HEK293 (cell line): ENCODE measurements around the gene RPUSD1.

ENCODE experiments used
- BCL11A ChIP-seq: fragments of 450-650 bp; formaldehyde crosslinking; IDR thresholded peaks from 2 replicates; pipeline ENCODE4 v1.5.1; 2016; ENCODE audit warnings: low read depth, missing biosample characterization, missing genetic modification characterization
- EGR2 ChIP-seq: fragments of 450-650 bp; formaldehyde crosslinking; IDR thresholded peaks from 2 replicates; pipeline ENCODE4 v1.5.1; 2016; ENCODE audit warnings: low read depth, missing biosample characterization, missing genetic modification characterization
- HOXA7 ChIP-seq: sonication (generic); formaldehyde crosslinking; IDR thresholded peaks from 2 replicates; pipeline ENCODE4 v1.8.1; 2022; ENCODE audit warnings: missing genetic modification reagents, borderline replicate concordance
- HOXD13 ChIP-seq: sonication (generic); formaldehyde crosslinking; IDR thresholded peaks from 2 replicates; pipeline ENCODE4 v1.8.0; 2022; ENCODE audit warnings: missing genetic modification reagents, borderline replicate concordance
- KLF1 ChIP-seq: fragments of 450-650 bp; formaldehyde crosslinking; IDR thresholded peaks from 2 replicates; pipeline ENCODE4 v1.5.1; 2016; ENCODE audit warnings: missing biosample characterization, missing genetic modification characterization
- KLF7 ChIP-seq: fragments of 450-650 bp; formaldehyde crosslinking; IDR thresholded peaks from 2 replicates; pipeline ENCODE4 v1.5.1; 2016; ENCODE audit warnings: missing biosample characterization, missing genetic modification characterization, borderline replicate concordance
- MEIS1 ChIP-seq: sonication (generic); formaldehyde crosslinking; IDR thresholded peaks from 2 replicates; pipeline ENCODE4 v1.8.1; 2022; ENCODE audit warnings: missing genetic modification reagents, mild to moderate bottlenecking, borderline replicate concordance
- MZF1 ChIP-seq: fragments of 450-650 bp; formaldehyde crosslinking; IDR thresholded peaks from 2 replicates; pipeline ENCODE4 v1.5.1; 2017; ENCODE audit warnings: missing biosample characterization, missing genetic modification characterization, borderline replicate concordance
- PRDM1 ChIP-seq: fragments of 450-650 bp; formaldehyde crosslinking; IDR thresholded peaks from 2 replicates; pipeline ENCODE4; 2016; ENCODE audit warnings: missing biosample characterization, missing genetic modification characterization
- SCRT2 ChIP-seq: fragments of 450-650 bp; formaldehyde crosslinking; IDR thresholded peaks from 2 replicates; pipeline ENCODE4 v1.5.1; 2016; ENCODE audit warnings: missing biosample characterization, missing genetic modification characterization
- YY1 ChIP-seq: fragments of 450-650 bp; formaldehyde crosslinking; IDR thresholded peaks from 2 replicates; pipeline ENCODE4 v1.5.1; 2018; ENCODE audit warnings: missing biosample characterization, missing genetic modification characterization
- YY2 ChIP-seq: fragments of 450-650 bp; formaldehyde crosslinking; IDR thresholded peaks from 2 replicates; pipeline ENCODE4 v1.5.1; 2016; ENCODE audit warnings: missing biosample characterization, missing genetic modification characterization
- ZBTB10 ChIP-seq: fragments of 450-650 bp; formaldehyde crosslinking; IDR thresholded peaks from 2 replicates; pipeline ENCODE4 v1.5.1; 2016; ENCODE audit warnings: missing biosample characterization, missing genetic modification characterization
- ZBTB21 ChIP-seq: fragments of 450-650 bp; formaldehyde crosslinking; IDR thresholded peaks from 2 replicates; pipeline ENCODE4 v1.5.1; 2017; ENCODE audit warnings: missing biosample characterization, missing genetic modification characterization
- ZNF10 ChIP-seq: fragments of 450-650 bp; formaldehyde crosslinking; IDR thresholded peaks from 2 replicates; pipeline ENCODE4 v1.5.1; 2017; ENCODE audit warnings: missing biosample characterization, missing genetic modification characterization
- ZNF184 ChIP-seq: fragments of 450-650 bp; IDR thresholded peaks from 2 replicates; pipeline ENCODE4 v1.5.1; 2018; ENCODE audit warnings: missing biosample characterization, mild to moderate bottlenecking, missing genetic modification characterization
- ZNF19 ChIP-seq: fragments of 450-650 bp; formaldehyde crosslinking; IDR thresholded peaks from 2 replicates; pipeline ENCODE4; 2016; ENCODE audit warnings: missing biosample characterization, missing genetic modification characterization, low read depth
- ZNF202 ChIP-seq: fragments of 450-650 bp; formaldehyde crosslinking; IDR thresholded peaks from 2 replicates; pipeline ENCODE4 v1.5.1; 2016; ENCODE audit warnings: missing biosample characterization, missing genetic modification characterization, borderline replicate concordance
- ZNF324 ChIP-seq: fragments of 450-650 bp; formaldehyde crosslinking; IDR thresholded peaks from 2 replicates; pipeline ENCODE4 v1.5.1; 2016; ENCODE audit warnings: missing biosample characterization, missing genetic modification characterization
- ZNF501 ChIP-seq: fragments of 450-650 bp; formaldehyde crosslinking; IDR thresholded peaks from 2 replicates; pipeline ENCODE4 v1.5.1; 2016; ENCODE audit warnings: missing biosample characterization, missing genetic modification characterization
- ZNF514 ChIP-seq: fragments of 450-650 bp; formaldehyde crosslinking; IDR thresholded peaks from 2 replicates; pipeline ENCODE4 v1.5.1; 2016; ENCODE audit warnings: missing biosample characterization, missing genetic modification characterization
- ZNF544 ChIP-seq: fragments of 450-650 bp; formaldehyde crosslinking; IDR thresholded peaks from 2 replicates; pipeline ENCODE4 v1.5.0; 2017; ENCODE audit warnings: missing biosample characterization, missing genetic modification characterization
- ZNF558 ChIP-seq: fragments of 450-650 bp; formaldehyde crosslinking; IDR thresholded peaks from 2 replicates; pipeline ENCODE4 v1.5.1; 2016; ENCODE audit warnings: missing biosample characterization, missing genetic modification characterization
- ZNF707 ChIP-seq: fragments of 450-650 bp; formaldehyde crosslinking; IDR thresholded peaks from 2 replicates; pipeline ENCODE4 v1.5.1; 2016; ENCODE audit warnings: missing biosample characterization, missing genetic modification characterization
- ZNF768 ChIP-seq: fragments of 450-650 bp; formaldehyde crosslinking; IDR thresholded peaks from 2 replicates; pipeline ENCODE4 v1.5.1; 2018; ENCODE audit warnings: missing biosample characterization, mild to moderate bottlenecking, missing genetic modification characterization
- ZNF837 ChIP-seq: fragments of 450-650 bp; formaldehyde crosslinking; IDR thresholded peaks from 2 replicates; pipeline ENCODE4 v1.5.1; 2016; ENCODE audit warnings: missing biosample characterization, missing genetic modification characterization
- ZNF843 ChIP-seq: fragments of 450-650 bp; formaldehyde crosslinking; IDR thresholded peaks from 2 replicates; pipeline ENCODE4 v1.5.1; 2016; ENCODE audit warnings: missing biosample characterization, missing genetic modification characterization
- ZSCAN23 ChIP-seq: fragments of 450-650 bp; formaldehyde crosslinking; IDR thresholded peaks from 2 replicates; pipeline ENCODE4 v1.5.1; 2016; ENCODE audit warnings: missing biosample characterization, missing genetic modification characterization
- ZSCAN30 ChIP-seq: fragments of 450-650 bp; IDR thresholded peaks from 2 replicates; pipeline ENCODE4 v1.5.1; 2018; ENCODE audit warnings: missing biosample characterization, mild to moderate bottlenecking, missing genetic modification characterization, moderate library complexity
- ZXDB ChIP-seq: fragments of 450-650 bp; formaldehyde crosslinking; IDR thresholded peaks from 2 replicates; pipeline ENCODE4 v1.5.1; 2016; ENCODE audit warnings: missing biosample characterization, missing genetic modification characterization
- TF ChIP-seq, protein P1 (sequence below): fragments of 450-650 bp; formaldehyde crosslinking; IDR thresholded peaks from 2 replicates; pipeline ENCODE4 v1.5.1; 2017; ENCODE audit warnings: missing biosample characterization, mild to moderate bottlenecking, missing genetic modification characterization, moderate library complexity
- TF ChIP-seq, protein P2 (sequence below): fragments of 450-650 bp; formaldehyde crosslinking; IDR thresholded peaks from 2 replicates; pipeline ENCODE4 v1.5.1; 2016; ENCODE audit warnings: missing biosample characterization, missing genetic modification characterization, borderline replicate concordance

The RPUSD1 gene

DNA sequence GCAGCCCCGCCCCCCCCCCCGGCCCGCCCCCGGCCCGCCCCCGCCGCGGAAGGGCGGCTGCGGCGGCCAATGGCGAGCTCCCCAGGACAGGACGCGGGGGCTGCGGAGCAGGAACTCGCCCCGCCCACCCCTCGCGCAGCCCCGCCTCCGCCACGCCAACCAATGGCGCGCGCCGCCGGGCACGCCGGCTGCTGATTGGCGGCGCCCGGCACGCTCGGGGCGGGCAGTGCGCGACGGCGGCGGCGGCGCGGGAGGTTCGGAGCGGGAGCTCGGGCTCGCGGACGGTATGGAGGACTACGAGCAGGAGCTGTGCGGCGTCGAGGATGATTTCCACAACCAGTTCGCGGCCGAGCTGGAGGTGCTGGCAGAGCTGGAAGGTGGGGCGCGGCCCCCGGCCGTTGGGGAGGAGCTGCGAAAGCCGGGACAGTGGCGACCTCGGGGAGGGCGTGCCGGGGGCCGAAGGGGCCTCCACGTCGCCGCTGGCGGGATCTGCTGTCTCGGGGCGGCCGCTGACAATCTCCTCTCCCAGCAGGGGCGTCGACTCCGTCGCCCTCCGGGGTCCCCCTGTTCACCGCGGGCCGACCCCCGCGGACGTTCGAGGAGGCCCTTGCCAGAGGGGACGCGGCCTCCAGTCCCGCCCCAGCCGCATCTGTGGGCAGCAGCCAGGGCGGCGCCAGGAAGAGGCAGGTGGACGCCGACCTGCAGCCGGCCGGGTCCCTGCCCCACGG is 382 bp upstream of the RPUSD1 start, which contains the start of gene CHTF18 (continued):
- TF ChIP-seq ZNF202 (tag by site-specific recombination) (no peak), ZSCAN23 (tag by site-specific recombination) (no peak), SCRT2 (tag by site-specific recombination) (no peak), ZBTB10 (tag by site-specific recombination) (no peak), BCL11A (no peak), ZNF558 (tag by site-specific recombination) (no peak), ZNF19 (no peak), HOXA7 (CRISPR knock-in tag) (no peak), YY1 (tag by site-specific recombination) (peak; percentile 54; the same call in 1 of the 2 replicates), ZNF501 (tag by site-specific recombination) (0 out of 2 replicates have a peak, but pooled peaks have one; percentile 46), MEIS1 (CRISPR knock-in tag) (no peak), ZNF184 (tag by site-specific recombination) (no peak), EGR2 (tag by site-specific recombination) (peak; percentile 64), KLF7 (no peak), YY2 (peak; percentile 63), HOXD13 (CRISPR knock-in tag) (no peak), ZNF707 (no peak), ZNF514 (tag by site-specific recombination) (no peak), ZNF837 (tag by site-specific recombination) (no peak), ZBTB21 (tag by site-specific recombination) (no peak), ZNF544 (tag by site-specific recombination) (no peak), ZNF10 (no peak), ZXDB (tag by site-specific recombination) (peak; percentile 87), KLF1 (tag by site-specific recombination) (peak; percentile 81), ZNF843 (tag by site-specific recombination) (peak; percentile 32; the same call in 1 of the 2 replicates), ZNF324 (0 out of 2 replicates have a peak, but pooled peaks have one; percentile 31), MZF1 (tag by site-specific recombination) (no peak), ZSCAN30 (peak; percentile 67; the same call in 1 of the 2 replicates), PRDM1 (no peak), ZNF768 (tag by site-specific recombination) (no peak; the same call in 1 of the 2 replicates)
- TF ChIP-seq, protein P1, sequence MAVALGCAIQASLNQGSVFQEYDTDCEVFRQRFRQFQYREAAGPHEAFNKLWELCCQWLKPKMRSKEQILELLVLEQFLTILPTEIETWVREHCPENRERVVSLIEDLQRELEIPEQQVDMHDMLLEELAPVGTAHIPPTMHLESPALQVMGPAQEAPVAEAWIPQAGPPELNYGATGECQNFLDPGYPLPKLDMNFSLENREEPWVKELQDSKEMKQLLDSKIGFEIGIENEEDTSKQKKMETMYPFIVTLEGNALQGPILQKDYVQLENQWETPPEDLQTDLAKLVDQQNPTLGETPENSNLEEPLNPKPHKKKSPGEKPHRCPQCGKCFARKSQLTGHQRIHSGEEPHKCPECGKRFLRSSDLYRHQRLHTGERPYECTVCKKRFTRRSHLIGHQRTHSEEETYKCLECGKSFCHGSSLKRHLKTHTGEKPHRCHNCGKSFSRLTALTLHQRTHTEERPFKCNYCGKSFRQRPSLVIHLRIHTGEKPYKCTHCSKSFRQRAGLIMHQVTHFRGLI = peak; percentile 20; the same call in 1 of the 2 replicates
- TF ChIP-seq, protein P2, sequence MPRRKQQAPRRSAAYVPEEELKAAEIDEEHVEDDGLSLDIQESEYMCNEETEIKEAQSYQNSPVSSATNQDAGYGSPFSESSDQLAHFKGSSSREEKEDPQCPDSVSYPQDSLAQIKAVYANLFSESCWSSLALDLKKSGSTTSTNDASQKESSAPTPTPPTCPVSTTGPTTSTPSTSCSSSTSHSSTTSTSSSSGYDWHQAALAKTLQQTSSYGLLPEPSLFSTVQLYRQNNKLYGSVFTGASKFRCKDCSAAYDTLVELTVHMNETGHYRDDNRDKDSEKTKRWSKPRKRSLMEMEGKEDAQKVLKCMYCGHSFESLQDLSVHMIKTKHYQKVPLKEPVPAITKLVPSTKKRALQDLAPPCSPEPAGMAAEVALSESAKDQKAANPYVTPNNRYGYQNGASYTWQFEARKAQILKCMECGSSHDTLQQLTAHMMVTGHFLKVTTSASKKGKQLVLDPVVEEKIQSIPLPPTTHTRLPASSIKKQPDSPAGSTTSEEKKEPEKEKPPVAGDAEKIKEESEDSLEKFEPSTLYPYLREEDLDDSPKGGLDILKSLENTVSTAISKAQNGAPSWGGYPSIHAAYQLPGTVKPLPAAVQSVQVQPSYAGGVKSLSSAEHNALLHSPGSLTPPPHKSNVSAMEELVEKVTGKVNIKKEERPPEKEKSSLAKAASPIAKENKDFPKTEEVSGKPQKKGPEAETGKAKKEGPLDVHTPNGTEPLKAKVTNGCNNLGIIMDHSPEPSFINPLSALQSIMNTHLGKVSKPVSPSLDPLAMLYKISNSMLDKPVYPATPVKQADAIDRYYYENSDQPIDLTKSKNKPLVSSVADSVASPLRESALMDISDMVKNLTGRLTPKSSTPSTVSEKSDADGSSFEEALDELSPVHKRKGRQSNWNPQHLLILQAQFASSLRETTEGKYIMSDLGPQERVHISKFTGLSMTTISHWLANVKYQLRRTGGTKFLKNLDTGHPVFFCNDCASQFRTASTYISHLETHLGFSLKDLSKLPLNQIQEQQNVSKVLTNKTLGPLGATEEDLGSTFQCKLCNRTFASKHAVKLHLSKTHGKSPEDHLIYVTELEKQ = no peak
